Hematopoietic multipotent progenitor cell treated with erythropoietin and hydrocortisone succinate and interleukin-3 and kit ligand, for 6 days (in vitro differentiated cells): ENCODE data around the gene FGB.

Source experiments
- DNase-seq: peaks from one replicate; pipeline ENCODE4 v3.0.0-alpha.2; 2015

The FGB gene

GRCh38 chr4:154597798-154598774, 35.3 kb downstream of the FGB start:
- DNase-seq, result no peak

GRCh38 chr4:154602404-154603020, 39.7 kb downstream of the FGB start:
- DNase-seq, result no peak

- DNase-seq, result no peak
These were observed 40.5 kb downstream of the FGB start for GRCh38 chr4:154603033-154603943.

- no peak for DNase-seq
These were observed 41.9 kb downstream of the FGB start for GRCh38 chr4:154604696-154605200.

GRCh38 chr4:154606728-154607723, 44.2 kb downstream of the FGB start:
- no peak for DNase-seq

- no peak for DNase-seq
These were observed 45.8 kb downstream of the FGB start for GRCh38 chr4:154608361-154609252.

GRCh38 chr4:154609532-154609931, 46.7 kb downstream of the FGB start:
- DNase-seq, result no peak

- DNase-seq, result peak; percentile 9
These were observed 47.8 kb downstream of the FGB start for GRCh38 chr4:154610582-154610981.

- no peak for DNase-seq
These were observed 49.0 kb downstream of the FGB start for GRCh38 chr4:154611833-154612232.

- no peak for DNase-seq
These were observed 49.9 kb downstream of the FGB start, which contains the start of gene FGG for GRCh38 chr4:154612472-154613414. Gene FGG, minus strand, starts transcription at chr4:154612656. Its CDS starts 47 bp downstream, at chr4:154612609.

- no peak for DNase-seq
These were observed 51.5 kb downstream of the FGB start for GRCh38 chr4:154614306-154614705.

- no peak for DNase-seq
These were observed 52.4 kb downstream of the FGB start for GRCh38 chr4:154615211-154615610.

GRCh38 chr4:154616287-154616686, 53.5 kb downstream of the FGB start:
- no peak for DNase-seq

GRCh38 chr4:154616731-154617130, 53.9 kb downstream of the FGB start:
- no peak for DNase-seq

GRCh38 chr4:154617820-154618317, 55.1 kb downstream of the FGB start:
- no peak for DNase-seq

GRCh38 chr4:154618708-154619315, 56.0 kb downstream of the FGB start:
- peak; percentile 80 for DNase-seq

GRCh38 chr4:154620111-154620510, 57.3 kb downstream of the FGB start:
- no peak for DNase-seq
